ENCODE measurements around the gene FSD2.

The FSD2 gene

GRCh38 chr15:82763361-82764116, 42.3 kb downstream of the FSD2 start:
- no peak for DNase-seq (ENCODE audit: low spot score)
- no peak overlapping the region for H3K4me3 Mint-ChIP-seq
- H3K27me3 Mint-ChIP-seq (ENCODE audit: low read depth): no peaks in the 10 kb centered on the region
- no peak overlapping the region for H3K27ac Mint-ChIP-seq
- peaks cover 2% of the 10 kb centered on the region for H3K36me3 Mint-ChIP-seq (ENCODE audit: low read depth)
- H3K4me1 Mint-ChIP-seq (ENCODE audit: low read depth): peaks cover 3% of the 10 kb centered on the region
- no peaks in the 10 kb centered on the region for H3K9me3 Mint-ChIP-seq

- H3K36me3 Mint-ChIP-seq (ENCODE audit: low read depth): peaks cover 44% of the 10 kb centered on the region
- peaks cover 38% of the 10 kb centered on the region for H3K4me1 Mint-ChIP-seq (ENCODE audit: low read depth)
- DNase-seq (ENCODE audit: low spot score): no peak
These were observed 54.6 kb downstream of the FSD2 start for GRCh38 chr15:82751308-82751707.

GRCh38 chr15:82750831-82751180, 55.1 kb downstream of the FSD2 start:
- H3K4me3 Mint-ChIP-seq: peak overlapping the region; percentile 98
- peaks cover 39% of the 10 kb centered on the region for H3K36me3 Mint-ChIP-seq (ENCODE audit: low read depth)
- no peak for DNase-seq (ENCODE audit: low spot score)
- H3K27me3 Mint-ChIP-seq (ENCODE audit: low read depth): no peaks in the 10 kb centered on the region
- H3K9me3 Mint-ChIP-seq: no peaks in the 10 kb centered on the region
- peak overlapping the region; percentile 97 for H3K27ac Mint-ChIP-seq
- peaks cover 34% of the 10 kb centered on the region for H3K4me1 Mint-ChIP-seq (ENCODE audit: low read depth)

More at GRCh38 chr15:82751308-82751707, 54.6 kb downstream of the FSD2 start:
- H3K27me3 Mint-ChIP-seq (ENCODE audit: low read depth): no peaks in the 10 kb centered on the region
- H3K4me3 Mint-ChIP-seq: peak overlapping the region; percentile 98
- peak overlapping the region; percentile 97 for H3K27ac Mint-ChIP-seq
- no peaks in the 10 kb centered on the region for H3K9me3 Mint-ChIP-seq

GRCh38 chr15:82749951-82750830, 55.7 kb downstream of the FSD2 start:
- Mint-ChIP-seq H3K4me3 (peak overlapping the region; percentile 98), H3K4me1 (ENCODE audit: low read depth) (peaks cover 34% of the 10 kb centered on the region), H3K27ac (peak overlapping the region; percentile 97), H3K27me3 (ENCODE audit: low read depth) (no peaks in the 10 kb centered on the region), H3K9me3 (no peaks in the 10 kb centered on the region), H3K36me3 (ENCODE audit: low read depth) (peaks cover 34% of the 10 kb centered on the region)
- DNase-seq (ENCODE audit: low spot score): peak; percentile 87

GRCh38 chr15:82748315-82748714, 57.6 kb downstream of the FSD2 start:
- no peak for DNase-seq (ENCODE audit: low spot score)
- Mint-ChIP-seq H3K27ac (no peak overlapping the region), H3K9me3 (no peaks in the 10 kb centered on the region), H3K27me3 (ENCODE audit: low read depth) (no peaks in the 10 kb centered on the region), H3K4me1 (ENCODE audit: low read depth) (peaks cover 29% of the 10 kb centered on the region), H3K36me3 (ENCODE audit: low read depth) (peaks cover 23% of the 10 kb centered on the region), H3K4me3 (no peak overlapping the region)

GRCh38 chr15:82743810-82744209, 62.1 kb downstream of the FSD2 start:
- no peak for DNase-seq (ENCODE audit: low spot score)
- no peaks in the 10 kb centered on the region for H3K9me3 Mint-ChIP-seq
- H3K36me3 Mint-ChIP-seq (ENCODE audit: low read depth): no peaks in the 10 kb centered on the region
- no peak overlapping the region for H3K27ac Mint-ChIP-seq
- peaks cover 6% of the 10 kb centered on the region for H3K4me1 Mint-ChIP-seq (ENCODE audit: low read depth)
- H3K27me3 Mint-ChIP-seq (ENCODE audit: low read depth): no peaks in the 10 kb centered on the region
- H3K4me3 Mint-ChIP-seq: no peak overlapping the region

- Mint-ChIP-seq H3K4me3 (no peak overlapping the region), H3K27ac (no peak overlapping the region), H3K4me1 (ENCODE audit: low read depth) (no peaks in the 10 kb centered on the region), H3K27me3 (ENCODE audit: low read depth) (no peaks in the 10 kb centered on the region), H3K9me3 (no peaks in the 10 kb centered on the region), H3K36me3 (ENCODE audit: low read depth) (no peaks in the 10 kb centered on the region)
- DNase-seq (ENCODE audit: low spot score): no peak
These were observed 63.7 kb downstream of the FSD2 start for GRCh38 chr15:82742134-82742533.

- Mint-ChIP-seq H3K36me3 (ENCODE audit: low read depth) (no peaks in the 10 kb centered on the region), H3K27ac (no peak overlapping the region), H3K9me3 (no peaks in the 10 kb centered on the region), H3K27me3 (ENCODE audit: low read depth) (no peaks in the 10 kb centered on the region), H3K4me3 (no peak overlapping the region), H3K4me1 (ENCODE audit: low read depth) (no peaks in the 10 kb centered on the region)
- DNase-seq (ENCODE audit: low spot score): no peak
These were observed 66.8 kb downstream of the FSD2 start for GRCh38 chr15:82739086-82739485.

- Mint-ChIP-seq H3K4me3 (no peak overlapping the region), H3K27me3 (ENCODE audit: low read depth) (no peaks in the 10 kb centered on the region), H3K27ac (no peak overlapping the region), H3K4me1 (ENCODE audit: low read depth) (no peaks in the 10 kb centered on the region), H3K36me3 (ENCODE audit: low read depth) (no peaks in the 10 kb centered on the region), H3K9me3 (no peaks in the 10 kb centered on the region)
- DNase-seq (ENCODE audit: low spot score): no peak
These were observed 67.9 kb downstream of the FSD2 start for GRCh38 chr15:82737975-82738374.

- Mint-ChIP-seq H3K27ac (no peak overlapping the region), H3K9me3 (no peaks in the 10 kb centered on the region), H3K4me3 (no peak overlapping the region), H3K27me3 (ENCODE audit: low read depth) (no peaks in the 10 kb centered on the region), H3K4me1 (ENCODE audit: low read depth) (no peaks in the 10 kb centered on the region), H3K36me3 (ENCODE audit: low read depth) (no peaks in the 10 kb centered on the region)
- no peak for DNase-seq (ENCODE audit: low spot score)
These were observed 74.3 kb downstream of the FSD2 start for GRCh38 chr15:82731527-82731926.

GRCh38 chr15:82730022-82730530, 75.8 kb downstream of the FSD2 start:
- Mint-ChIP-seq H3K36me3 (ENCODE audit: low read depth) (no peaks in the 10 kb centered on the region), H3K4me3 (no peak overlapping the region), H3K27me3 (ENCODE audit: low read depth) (no peaks in the 10 kb centered on the region), H3K4me1 (ENCODE audit: low read depth) (no peaks in the 10 kb centered on the region), H3K27ac (no peak overlapping the region), H3K9me3 (no peaks in the 10 kb centered on the region)
- no peak for DNase-seq (ENCODE audit: low spot score)

GRCh38 chr15:82726816-82727215, 79.1 kb downstream of the FSD2 start:
- no peak overlapping the region for H3K4me3 Mint-ChIP-seq
- H3K9me3 Mint-ChIP-seq: no peaks in the 10 kb centered on the region

GRCh38 chr15:82715003-82715402, 90.9 kb downstream of the FSD2 start:
- H3K4me3 Mint-ChIP-seq: no peak overlapping the region
- H3K9me3 Mint-ChIP-seq: no peaks in the 10 kb centered on the region
- no peaks in the 10 kb centered on the region for H3K4me1 Mint-ChIP-seq (ENCODE audit: low read depth)
- peaks cover 9% of the 10 kb centered on the region for H3K27me3 Mint-ChIP-seq (ENCODE audit: low read depth)
- H3K36me3 Mint-ChIP-seq (ENCODE audit: low read depth): no peaks in the 10 kb centered on the region
- H3K27ac Mint-ChIP-seq: no peak overlapping the region
- no peak for DNase-seq (ENCODE audit: low spot score)

More at GRCh38 chr15:82726816-82727215, 79.1 kb downstream of the FSD2 start:
- Mint-ChIP-seq H3K27me3 (ENCODE audit: low read depth) (no peaks in the 10 kb centered on the region), H3K36me3 (ENCODE audit: low read depth) (no peaks in the 10 kb centered on the region), H3K27ac (no peak overlapping the region), H3K4me1 (ENCODE audit: low read depth) (no peaks in the 10 kb centered on the region)
- DNase-seq (ENCODE audit: low spot score): no peak

GRCh38 chr15:82714016-82714415, 91.9 kb downstream of the FSD2 start:
- Mint-ChIP-seq H3K27me3 (ENCODE audit: low read depth) (peaks cover 9% of the 10 kb centered on the region), H3K9me3 (no peaks in the 10 kb centered on the region), H3K27ac (no peak overlapping the region), H3K4me1 (ENCODE audit: low read depth) (no peaks in the 10 kb centered on the region), H3K4me3 (no peak overlapping the region), H3K36me3 (ENCODE audit: low read depth) (no peaks in the 10 kb centered on the region)
- no peak for DNase-seq (ENCODE audit: low spot score)
